Gastroesophageal sphincter (tissue), 3 donors: ENCODE measurements around the gene ABCC10.

Experiments
- EP300 ChIP-seq: sonication (generic); formaldehyde crosslinking; IDR thresholded peaks from one replicate; pipeline ENCODE4 v1.6.1; 2017; ENCODE audit warnings: antibody characterized with exemption, mild to moderate bottlenecking
- POLR2A ChIP-seq, 2 donors: fragments of 450-650 bp; IDR thresholded peaks; one replicate each; pipeline ENCODE4 v1.6.1; 2017; ENCODE audit warnings: antibody characterized with exemption in 2 of 2, mild to moderate bottlenecking in 2 of 2, moderate library complexity in 1 of 2
- POLR2AphosphoS5 ChIP-seq: sonication (generic); formaldehyde crosslinking; IDR thresholded peaks from one replicate; pipeline ENCODE4 v1.6.1; 2017; ENCODE audit warnings: antibody characterized with exemption
- TF ChIP-seq, protein P1 (sequence below), 4 experiments: fragments of 200-600 bp in 2 of 4; fragments of 450-650 bp in 2 of 4; sonication (generic) in 1 of 4; IDR thresholded peaks; one replicate each; pipeline ENCODE4 v1.5.1; 2017 to 2019; ENCODE audit warnings: antibody characterized with exemption in 4 of 4, mild to moderate bottlenecking in 2 of 4, moderate library complexity in 2 of 4

DNA sequence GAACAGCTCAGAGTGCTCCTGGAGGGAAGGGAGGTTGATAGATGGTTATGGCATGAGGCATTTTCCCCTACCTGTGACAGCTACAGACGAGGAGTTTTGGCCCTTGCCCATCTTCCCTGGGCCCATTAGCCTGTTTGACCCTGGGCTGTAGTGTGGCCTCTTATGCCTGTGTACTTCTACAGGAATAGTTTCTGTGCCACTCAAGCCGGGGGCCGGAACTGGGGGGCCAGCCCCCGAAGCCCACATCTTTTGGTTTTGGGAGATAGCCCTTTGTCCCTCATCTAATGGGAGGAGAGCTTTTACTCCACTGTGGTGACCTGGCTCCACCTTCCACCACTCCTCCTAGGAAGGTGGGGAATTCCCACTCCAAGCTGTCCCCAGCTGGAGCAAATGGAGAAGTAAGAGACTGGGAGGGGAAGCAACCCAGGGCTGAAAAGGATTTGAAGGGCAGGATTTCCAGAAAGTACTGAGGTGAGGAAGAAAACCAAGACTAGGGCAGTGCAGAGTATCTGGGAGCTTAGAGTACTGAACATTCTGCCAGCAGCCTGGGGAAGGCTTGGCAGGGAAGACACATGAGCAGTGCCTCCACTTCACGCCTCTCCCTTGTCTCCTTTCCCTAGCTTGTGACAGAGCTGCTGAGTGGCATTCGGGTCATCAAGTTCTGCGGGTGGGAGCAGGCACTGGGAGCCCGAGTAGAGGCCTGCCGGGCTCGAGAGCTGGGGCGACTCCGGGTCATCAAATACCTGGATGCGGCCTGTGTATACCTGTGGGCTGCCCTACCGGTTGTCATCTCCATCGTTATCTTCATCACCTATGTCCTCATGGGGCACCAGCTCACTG lies 6.9 kb downstream of the ABCC10 start:
- TF ChIP-seq, protein P1, sequence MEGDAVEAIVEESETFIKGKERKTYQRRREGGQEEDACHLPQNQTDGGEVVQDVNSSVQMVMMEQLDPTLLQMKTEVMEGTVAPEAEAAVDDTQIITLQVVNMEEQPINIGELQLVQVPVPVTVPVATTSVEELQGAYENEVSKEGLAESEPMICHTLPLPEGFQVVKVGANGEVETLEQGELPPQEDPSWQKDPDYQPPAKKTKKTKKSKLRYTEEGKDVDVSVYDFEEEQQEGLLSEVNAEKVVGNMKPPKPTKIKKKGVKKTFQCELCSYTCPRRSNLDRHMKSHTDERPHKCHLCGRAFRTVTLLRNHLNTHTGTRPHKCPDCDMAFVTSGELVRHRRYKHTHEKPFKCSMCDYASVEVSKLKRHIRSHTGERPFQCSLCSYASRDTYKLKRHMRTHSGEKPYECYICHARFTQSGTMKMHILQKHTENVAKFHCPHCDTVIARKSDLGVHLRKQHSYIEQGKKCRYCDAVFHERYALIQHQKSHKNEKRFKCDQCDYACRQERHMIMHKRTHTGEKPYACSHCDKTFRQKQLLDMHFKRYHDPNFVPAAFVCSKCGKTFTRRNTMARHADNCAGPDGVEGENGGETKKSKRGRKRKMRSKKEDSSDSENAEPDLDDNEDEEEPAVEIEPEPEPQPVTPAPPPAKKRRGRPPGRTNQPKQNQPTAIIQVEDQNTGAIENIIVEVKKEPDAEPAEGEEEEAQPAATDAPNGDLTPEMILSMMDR (IDR thresholded peaks at IDR 0.05), result no peak
- no peak for TF ChIP-seq POLR2A (IDR thresholded peaks at IDR 0.05)
- no peak for TF ChIP-seq EP300
- no peak for TF ChIP-seq POLR2AphosphoS5
